Glutamatergic neuron (in vitro differentiated cells): Measurements from ENCODE around the gene KXD1. TPM values are rescaled to one million over a fixed set of nuclear protein-coding genes. Genes with fewer than 3 reads are reported as not detected.
A peak's percentile ranks its signal among the peaks of the same experiment; 100 is the strongest.

Source experiments
- DNase-seq: peaks from one replicate; pipeline ENCODE4 v3.0.0; 2022
- H3K27ac Mint-ChIP-seq: one replicate; pipeline ENCODE4 v1.8.0; 2020; ENCODE audit warnings: mild to moderate bottlenecking, mixed read lengths, inconsistent platforms; ENCODE audit not compliant: unreplicated experiment
- H3K27me3 Mint-ChIP-seq: one replicate; pipeline ENCODE4 v1.8.0; 2020; ENCODE audit warnings: mild to moderate bottlenecking, moderate library complexity, mixed read lengths, inconsistent platforms; ENCODE audit not compliant: unreplicated experiment
- H3K36me3 Mint-ChIP-seq: one replicate; pipeline ENCODE4 v1.8.0; 2020; ENCODE audit warnings: mild to moderate bottlenecking, mixed read lengths, inconsistent platforms; ENCODE audit not compliant: unreplicated experiment
- H3K4me1 Mint-ChIP-seq: one replicate; pipeline ENCODE4 v1.8.0; 2020; ENCODE audit warnings: mild to moderate bottlenecking, low read depth, mixed read lengths, inconsistent platforms; ENCODE audit not compliant: unreplicated experiment
- H3K4me3 Mint-ChIP-seq: one replicate; pipeline ENCODE4 v1.8.0; 2020; ENCODE audit warnings: mild to moderate bottlenecking, mixed read lengths, inconsistent platforms; ENCODE audit not compliant: unreplicated experiment
- H3K9me3 Mint-ChIP-seq: one replicate; pipeline ENCODE4 v1.8.0; 2020; ENCODE audit warnings: mild to moderate bottlenecking, moderate library complexity, mixed read lengths, inconsistent platforms; ENCODE audit not compliant: unreplicated experiment
- CTCF ChIP-seq: fragments of 200-600 bp; sonication (generic); IDR thresholded peaks from one replicate; pipeline ENCODE4 v1.5.0; 2021; ENCODE audit not compliant: partially characterized antibody, unreplicated experiment
- total RNA-seq: library from RNA; stranded (reverse); fragmentation: NEBNext Ultra II Directional; extraction: Animal tissue kit (Norgen Biotek cat#: 25700); gene quantifications from one replicate; pipeline ENCODE4 v1.2.1, GENCODE V29; 2021; ENCODE audit not compliant: unreplicated experiment

Gene KXD1
- total RNA-seq, 1 donor from 2014 or later, result 71.3 TPM

GRCh38 chr19:18514800-18515682, 42.6 kb upstream of the KXD1 start:
- Mint-ChIP-seq H3K9me3 (peaks cover 2% of the 10 kb centered on the region), H3K27ac (no peak overlapping the region), H3K36me3 (no peaks in the 10 kb centered on the region), H3K27me3 (no peaks in the 10 kb centered on the region), H3K4me3 (no peak overlapping the region), H3K4me1 (peaks cover 9% of the 10 kb centered on the region)
- DNase-seq, result no peak
- TF ChIP-seq CTCF, result no peak

- Mint-ChIP-seq H3K9me3 (peaks cover 5% of the 10 kb centered on the region), H3K27me3 (peaks cover 3% of the 10 kb centered on the region), H3K36me3 (no peaks in the 10 kb centered on the region), H3K27ac (no peak overlapping the region), H3K4me3 (no peak overlapping the region), H3K4me1 (peaks cover 13% of the 10 kb centered on the region)
- DNase-seq, result no peak
- no peak for TF ChIP-seq CTCF
These were observed 41.7 kb upstream of the KXD1 start for GRCh38 chr19:18515959-18516358.

GRCh38 chr19:18517606-18518005, 40.1 kb upstream of the KXD1 start:
- H3K27ac Mint-ChIP-seq, result no peak overlapping the region
- H3K36me3 Mint-ChIP-seq, result no peaks in the 10 kb centered on the region
- H3K27me3 Mint-ChIP-seq, result peaks cover 10% of the 10 kb centered on the region
- no peak for DNase-seq
- H3K4me3 Mint-ChIP-seq, result no peak overlapping the region
- TF ChIP-seq CTCF, result no peak
- H3K4me1 Mint-ChIP-seq, result peaks cover 13% of the 10 kb centered on the region
- peaks cover 5% of the 10 kb centered on the region for H3K9me3 Mint-ChIP-seq

DNA sequence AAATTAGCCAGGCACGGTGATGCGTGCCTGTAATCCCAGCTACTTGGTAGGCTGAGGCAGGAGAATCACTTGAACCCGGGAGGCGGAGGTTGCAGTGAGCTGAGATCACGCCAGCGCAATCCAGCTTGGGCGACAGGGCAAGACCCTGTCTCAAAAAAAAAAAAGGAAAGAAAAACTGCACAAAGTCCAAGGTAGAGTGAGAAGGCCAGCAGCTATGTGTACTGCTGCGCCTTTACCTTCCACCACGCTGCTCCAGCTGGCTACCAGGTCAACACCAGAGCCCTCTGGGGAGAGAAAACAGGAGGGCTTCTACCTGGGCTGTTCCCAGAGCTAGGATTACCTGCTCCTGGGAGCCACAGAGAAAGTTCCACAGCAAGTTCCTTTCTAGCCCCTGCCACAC, 39.0 kb upstream of the KXD1 start:
- no peak for TF ChIP-seq CTCF
- DNase-seq, result no peak

GRCh38 chr19:18519962-18520847, 37.5 kb upstream of the KXD1 start:
- Mint-ChIP-seq H3K27me3 (peaks cover 13% of the 10 kb centered on the region), H3K27ac (peak overlapping the region; percentile 43)
- DNase-seq, result peak; percentile 59

More for the DNA sequence above, 39.0 kb upstream of the KXD1 start:
- Mint-ChIP-seq H3K4me3 (no peak overlapping the region), H3K27me3 (peaks cover 13% of the 10 kb centered on the region), H3K9me3 (peaks cover 5% of the 10 kb centered on the region), H3K36me3 (no peaks in the 10 kb centered on the region), H3K4me1 (peaks cover 13% of the 10 kb centered on the region), H3K27ac (no peak overlapping the region)

More at GRCh38 chr19:18519962-18520847, 37.5 kb upstream of the KXD1 start:
- Mint-ChIP-seq H3K9me3 (peaks cover 5% of the 10 kb centered on the region), H3K4me1 (peaks cover 7% of the 10 kb centered on the region), H3K4me3 (peak overlapping the region; percentile 96), H3K36me3 (no peaks in the 10 kb centered on the region)
- TF ChIP-seq CTCF, result peak; percentile 21
